Panc1 (cell line): ENCODE data around the gene ADAMTS14. TPM values are rescaled to one million over a fixed set of nuclear protein-coding genes. Genes with fewer than 3 reads are reported as not detected.

Experiments used
- ATAC-seq: fragments of 200-7000 bp; cut with Tn5 transposase; 2 replicates; pipeline ENCODE4 v1.9.1; 2020; ENCODE audit warnings: mild to moderate bottlenecking, moderate library complexity
- BruUV-seq: library from RNA; stranded (reverse); fragments of 400-500 nt; replicated peaks from 2 replicates; lab custom pipeline; 2021; lab: Mats Ljungman, UMichigan
- CTCF ChIA-PET: fragments of 300-600 bp; sonication (Branson Sonifier 250); formaldehyde crosslinking; loops from one replicate; lab custom pipeline; 2022; ENCODE audit warnings: antibody characterized with exemption; lab: Charles Lee
- POLR2A ChIA-PET: fragments of 300-600 bp; sonication (Branson Sonifier 250); formaldehyde crosslinking; loops from one replicate; lab custom pipeline; 2022; ENCODE audit warnings: antibody characterized with exemption; lab: Charles Lee
- DNase-seq: peaks from one replicate; pipeline ENCODE4 v3.0.0-alpha.2; 2010; ENCODE audit warnings: low read depth, low spot score
- H3K27ac ChIP-seq: 2 replicates; pipeline ENCODE4 v1.5.1; 2011; ENCODE audit warnings: mild to moderate bottlenecking, low read length, inconsistent platforms
- H3K27me3 ChIP-seq: fragments of 200-500 bp; sonication (Bioruptor generic); 2 replicates; pipeline ENCODE4 v1.6.0; 2014; ENCODE audit warnings: low read length, inconsistent platforms; ENCODE audit not compliant: control insufficient read depth, insufficient read depth
- H3K36me3 ChIP-seq: fragments of 200-500 bp; sonication (Bioruptor generic); 2 replicates; pipeline ENCODE4 v1.5.1; 2014; ENCODE audit warnings: inconsistent platforms, mild to moderate bottlenecking, low read length, moderate library complexity; ENCODE audit not compliant: control insufficient read depth, insufficient read depth
- H3K4me1 ChIP-seq: 2 replicates; pipeline ENCODE4 v1.5.1; 2011; ENCODE audit warnings: inconsistent platforms, mild to moderate bottlenecking, low read length, moderate library complexity; ENCODE audit not compliant: control insufficient read depth, insufficient read depth
- H3K4me3 ChIP-seq, 2 experiments: 2 replicates each; pipeline ENCODE4 v1.5.1; 2011 to 2012; ENCODE audit warnings: low read depth in 2 of 2, low read length in 2 of 2, mild to moderate bottlenecking in 2 of 2, inconsistent platforms in 1 of 2, moderate library complexity in 1 of 2
- H3K9me3 ChIP-seq: fragments of 200-500 bp; sonication (Bioruptor generic); 2 replicates; pipeline ENCODE4 v1.5.1; 2014; ENCODE audit warnings: low read depth, mild to moderate bottlenecking, inconsistent platforms, low read length, moderate library complexity; ENCODE audit not compliant: control insufficient read depth, insufficient read depth
- POLR2AphosphoS5 ChIP-seq: IDR thresholded peaks from 2 replicates; pipeline ENCODE4 v1.6.1; 2012; ENCODE audit warnings: mild to moderate bottlenecking, low read depth, low read length, moderate library complexity
- SIN3A ChIP-seq: IDR thresholded peaks from 2 replicates; pipeline ENCODE4 v1.6.1; 2012; ENCODE audit warnings: low read depth, mild to moderate bottlenecking, low read length, moderate library complexity, borderline replicate concordance; ENCODE audit not compliant: insufficient read depth
- TCF7L2 ChIP-seq: IDR thresholded peaks from 2 replicates; pipeline ENCODE4 v1.6.1; 2011; ENCODE audit warnings: mild to moderate bottlenecking, low read depth, low read length, inconsistent platforms
- in situ Hi-C: cut with HindIII; loops from 2 replicates; pipeline ENCODE4 v1.10.0; 2016; ENCODE audit warnings: low sequenced_read_pairs, low pct_unique_long_range_greater_than_20kb
- intact Hi-C: fragments of 100-400 bp; cut with micrococcal nuclease; formaldehyde crosslinking; loops from one replicate; pipeline ENCODE4 v1.10.0; 2022; ENCODE audit not compliant: unreplicated experiment
- total RNA-seq: library from RNA; stranded (reverse); gene quantifications from one replicate; pipeline ENCODE4 v1.2.1, GENCODE V29; 2021; ENCODE audit not compliant: unreplicated experiment
- TF ChIP-seq, protein P1 (sequence below), 2 experiments: IDR thresholded peaks; 2 replicates each; pipeline ENCODE4 v1.6.1; 2011 to 2012; ENCODE audit warnings: low read depth in 2 of 2, control low read depth in 1 of 2, low read length in 1 of 2, mild to moderate bottlenecking in 1 of 2, moderate library complexity in 1 of 2; ENCODE audit not compliant: insufficient read depth in 1 of 2
- TF ChIP-seq, protein P2 (sequence below): fragments of 450-650 bp; IDR thresholded peaks from 2 replicates; pipeline ENCODE4 v1.5.1; 2017; ENCODE audit warnings: mild to moderate bottlenecking

Gene ADAMTS14
- total RNA-seq, 1 experiment from 2014 or later: 0.67 TPM

DNA sequence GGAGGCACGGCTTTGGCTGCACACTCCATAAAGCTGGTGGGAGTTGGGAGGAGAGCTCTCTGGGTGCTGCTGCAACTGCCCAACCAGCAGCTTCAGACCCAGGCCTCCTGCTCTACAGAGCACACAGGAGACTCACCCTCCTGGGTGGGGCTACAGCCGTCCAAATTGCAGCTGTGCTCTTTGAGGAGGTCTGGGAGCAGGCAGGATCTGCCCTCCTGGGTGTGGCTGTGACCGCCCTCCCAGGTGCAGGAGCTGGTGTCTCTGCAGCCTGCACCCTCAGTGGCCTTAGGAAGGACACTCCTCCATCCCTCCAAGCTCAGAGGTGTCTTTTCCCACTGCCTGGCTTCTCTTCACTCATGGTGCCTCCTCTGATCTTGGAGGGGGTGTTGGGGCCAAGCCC, 49.8 kb upstream of the ADAMTS14 start:
- Histone ChIP-seq H3K4me1 (no peaks in the 10 kb centered on the region), H3K27me3 (peaks cover 6% of the 10 kb centered on the region; the same call in 1 of the 2 replicates), H3K4me3 (no peak overlapping the region), H3K9me3 (peaks cover 13% of the 10 kb centered on the region; the same call in 1 of the 2 replicates), H3K36me3 (no peaks in the 10 kb centered on the region), H3K27ac (no peak overlapping the region)
- intact Hi-C loops: loop anchor here (10.0 kb wide), 1 partner anchor 132 kb away; no protein-coding TSS in a partner anchor
- BruUV-seq: no TSS peak
- in situ Hi-C loops: no loop called here
- ATAC-seq (no peak), DNase-seq (no peak)
- CTCF ChIA-PET: no interaction called here
- TF ChIP-seq POLR2AphosphoS5 (no peak), TCF7L2 (no peak), SIN3A (no peak)
- TF ChIP-seq, protein P1, sequence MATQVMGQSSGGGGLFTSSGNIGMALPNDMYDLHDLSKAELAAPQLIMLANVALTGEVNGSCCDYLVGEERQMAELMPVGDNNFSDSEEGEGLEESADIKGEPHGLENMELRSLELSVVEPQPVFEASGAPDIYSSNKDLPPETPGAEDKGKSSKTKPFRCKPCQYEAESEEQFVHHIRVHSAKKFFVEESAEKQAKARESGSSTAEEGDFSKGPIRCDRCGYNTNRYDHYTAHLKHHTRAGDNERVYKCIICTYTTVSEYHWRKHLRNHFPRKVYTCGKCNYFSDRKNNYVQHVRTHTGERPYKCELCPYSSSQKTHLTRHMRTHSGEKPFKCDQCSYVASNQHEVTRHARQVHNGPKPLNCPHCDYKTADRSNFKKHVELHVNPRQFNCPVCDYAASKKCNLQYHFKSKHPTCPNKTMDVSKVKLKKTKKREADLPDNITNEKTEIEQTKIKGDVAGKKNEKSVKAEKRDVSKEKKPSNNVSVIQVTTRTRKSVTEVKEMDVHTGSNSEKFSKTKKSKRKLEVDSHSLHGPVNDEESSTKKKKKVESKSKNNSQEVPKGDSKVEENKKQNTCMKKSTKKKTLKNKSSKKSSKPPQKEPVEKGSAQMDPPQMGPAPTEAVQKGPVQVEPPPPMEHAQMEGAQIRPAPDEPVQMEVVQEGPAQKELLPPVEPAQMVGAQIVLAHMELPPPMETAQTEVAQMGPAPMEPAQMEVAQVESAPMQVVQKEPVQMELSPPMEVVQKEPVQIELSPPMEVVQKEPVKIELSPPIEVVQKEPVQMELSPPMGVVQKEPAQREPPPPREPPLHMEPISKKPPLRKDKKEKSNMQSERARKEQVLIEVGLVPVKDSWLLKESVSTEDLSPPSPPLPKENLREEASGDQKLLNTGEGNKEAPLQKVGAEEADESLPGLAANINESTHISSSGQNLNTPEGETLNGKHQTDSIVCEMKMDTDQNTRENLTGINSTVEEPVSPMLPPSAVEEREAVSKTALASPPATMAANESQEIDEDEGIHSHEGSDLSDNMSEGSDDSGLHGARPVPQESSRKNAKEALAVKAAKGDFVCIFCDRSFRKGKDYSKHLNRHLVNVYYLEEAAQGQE (IDR thresholded peaks at IDR 0.05; ENCODE audit: insufficient read depth in 1 of 2, low read depth in 2 of 2, low read length in 1 of 2): no peak
- TF ChIP-seq, protein P2, sequence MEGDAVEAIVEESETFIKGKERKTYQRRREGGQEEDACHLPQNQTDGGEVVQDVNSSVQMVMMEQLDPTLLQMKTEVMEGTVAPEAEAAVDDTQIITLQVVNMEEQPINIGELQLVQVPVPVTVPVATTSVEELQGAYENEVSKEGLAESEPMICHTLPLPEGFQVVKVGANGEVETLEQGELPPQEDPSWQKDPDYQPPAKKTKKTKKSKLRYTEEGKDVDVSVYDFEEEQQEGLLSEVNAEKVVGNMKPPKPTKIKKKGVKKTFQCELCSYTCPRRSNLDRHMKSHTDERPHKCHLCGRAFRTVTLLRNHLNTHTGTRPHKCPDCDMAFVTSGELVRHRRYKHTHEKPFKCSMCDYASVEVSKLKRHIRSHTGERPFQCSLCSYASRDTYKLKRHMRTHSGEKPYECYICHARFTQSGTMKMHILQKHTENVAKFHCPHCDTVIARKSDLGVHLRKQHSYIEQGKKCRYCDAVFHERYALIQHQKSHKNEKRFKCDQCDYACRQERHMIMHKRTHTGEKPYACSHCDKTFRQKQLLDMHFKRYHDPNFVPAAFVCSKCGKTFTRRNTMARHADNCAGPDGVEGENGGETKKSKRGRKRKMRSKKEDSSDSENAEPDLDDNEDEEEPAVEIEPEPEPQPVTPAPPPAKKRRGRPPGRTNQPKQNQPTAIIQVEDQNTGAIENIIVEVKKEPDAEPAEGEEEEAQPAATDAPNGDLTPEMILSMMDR: no peak
- POLR2A ChIA-PET: no interaction called here

DNA sequence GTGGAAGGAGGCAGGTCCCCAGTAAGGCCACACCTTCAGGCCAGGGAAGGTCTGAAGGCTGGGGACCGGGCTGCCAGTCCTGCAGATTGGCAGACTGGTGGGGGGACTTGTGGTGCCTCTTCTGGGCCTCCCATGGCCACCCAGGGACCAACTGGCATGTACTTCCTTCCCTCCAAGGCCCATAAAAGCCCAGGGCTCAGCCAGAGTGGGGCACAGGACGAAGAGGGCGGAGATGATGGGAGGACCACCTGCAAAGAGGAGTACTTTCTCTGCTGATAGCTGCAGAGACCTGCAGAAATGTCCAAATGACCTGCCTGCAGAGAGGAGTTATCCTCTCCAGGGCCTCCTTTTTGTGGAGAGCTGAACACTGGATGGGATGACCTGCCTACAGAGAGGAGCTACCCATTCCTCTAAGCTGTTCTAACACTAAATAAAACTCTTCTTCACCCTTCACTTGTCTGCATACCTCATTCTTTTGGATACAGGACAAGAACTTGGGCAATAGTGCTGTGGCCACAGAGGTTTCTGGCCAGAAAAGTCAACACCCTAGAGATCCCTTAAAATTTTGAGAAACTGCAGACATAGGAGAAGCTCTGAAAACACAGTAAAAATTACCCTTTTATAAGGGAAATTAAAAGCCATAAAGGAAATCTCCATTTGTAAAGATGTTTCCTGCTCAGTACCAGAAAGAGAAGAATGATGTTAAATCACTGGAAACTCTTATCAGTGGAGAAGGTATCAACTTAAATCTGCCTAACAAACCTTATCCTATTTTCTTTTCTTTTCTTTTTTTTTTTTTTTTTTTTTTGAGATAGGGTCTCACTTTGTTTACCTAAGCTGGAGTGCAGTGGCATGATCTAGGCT, 49.1 kb upstream of the ADAMTS14 start:
- ATAC-seq: no peak
- H3K27me3 ChIP-seq: peaks cover 3% of the 10 kb centered on the region; the same call in 1 of the 2 replicates
- H3K36me3 ChIP-seq: no peaks in the 10 kb centered on the region
- in situ Hi-C loops (no loop called here), intact Hi-C loops (loop anchor here (10.0 kb wide), 1 partner anchor 132 kb away; no protein-coding TSS in a partner anchor)
- ChIA-PET CTCF (no interaction called here), POLR2A (interaction anchor here (0.5 kb wide), 1 partner anchor 544 kb away, joined by 10 read pairs; no protein-coding TSS in a partner anchor)
- H3K4me3 ChIP-seq: no peak overlapping the region
- H3K9me3 ChIP-seq: peaks cover 13% of the 10 kb centered on the region; the same call in 1 of the 2 replicates
- TF ChIP-seq TCF7L2 (no peak), SIN3A (no peak), POLR2AphosphoS5 (no peak)
- TF ChIP-seq, protein P1 (IDR thresholded peaks at IDR 0.05; ENCODE audit: insufficient read depth in 1 of 2, low read depth in 2 of 2, low read length in 1 of 2): no peak
- TF ChIP-seq, protein P2: no peak
- no peak overlapping the region for H3K27ac ChIP-seq
- BruUV-seq: no TSS peak
- DNase-seq: no peak
- no peaks in the 10 kb centered on the region for H3K4me1 ChIP-seq
